ENCODE data around the gene ACTN1. TPM values are rescaled to one million over a fixed set of nuclear protein-coding genes. Genes with fewer than 3 reads are reported as not detected.

The ACTN1 gene
- polyA plus RNA-seq, 3 donors, result 41.4 to 75.0 (median 69.4) TPM

GRCh38 chr14:68922886-68923285, 56.2 kb downstream of the ACTN1 start:
- WGBS (ENCODE audit: insufficient coverage), result 80% methylated on average over 5 of the region's 7 CpGs
- peaks cover 56 to 66% of the 10 kb centered on the region in 2 donors for H3K36me3 Mint-ChIP-seq

DNA sequence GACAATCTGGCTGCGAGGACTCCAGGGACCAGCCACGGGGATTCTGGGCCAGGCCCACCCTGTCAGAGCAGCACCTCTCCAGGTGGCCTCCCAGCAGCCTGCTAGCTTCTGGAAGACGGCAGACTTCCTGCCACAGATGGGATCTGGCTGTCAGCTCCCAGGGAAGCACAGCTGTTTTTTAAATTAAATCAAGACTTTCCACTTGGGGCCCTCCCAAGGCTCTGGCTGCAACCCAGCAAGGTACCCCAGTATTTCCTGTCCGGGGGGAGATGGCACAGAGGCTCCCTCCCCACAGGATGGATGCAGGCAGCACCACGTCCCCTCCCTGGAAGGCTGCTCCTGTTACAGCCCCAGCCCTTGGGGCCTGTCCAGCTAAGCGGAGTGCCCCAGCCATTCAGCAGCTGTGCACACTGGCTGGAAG, 56.9 kb downstream of the ACTN1 start:
- Histone ChIP-seq H4K20me1 (ENCODE audit: insufficient read depth, low read length) (no peaks in the 10 kb centered on the region), H3K27ac (ENCODE audit: low read depth in 1 of 2, low read length in 2 of 2) (peak overlapping the region in 1 of 2 donors; percentile 75), H3K4me1 (ENCODE audit: control insufficient read depth in 1 of 2, insufficient read depth in 2 of 2, low read length in 2 of 2) (peaks cover 33 to 54% of the 10 kb centered on the region in 2 donors), H3K9me3 (replicated peaks in 1 of 2; ENCODE audit: control insufficient read depth in 1 of 2, insufficient read depth in 1 of 2, low read length in 2 of 2) (peaks cover 7 to 13% of the 10 kb centered on the region in 2 donors), H3K36me3 (replicated peaks in 1 of 2; ENCODE audit: control insufficient read depth in 1 of 2, insufficient read depth in 2 of 2, low read length in 2 of 2) (peaks cover 24 to 59% of the 10 kb centered on the region in 2 donors), H3K79me2 (ENCODE audit: insufficient read depth, low read length) (peaks cover 89% of the 10 kb centered on the region), H3K4me2 (replicated peaks; ENCODE audit: extremely low read depth, low read length, poor library complexity, severe bottlenecking) (no peak overlapping the region), H3K4me3 (replicated peaks in 1 of 3; ENCODE audit: low read depth in 2 of 3, low read length in 3 of 3) (no peak overlapping the region), H3K27me3 (ENCODE audit: control insufficient read depth in 2 of 2, insufficient read depth in 2 of 2, low read length in 2 of 2) (no peaks in the 10 kb centered on the region), H3K9ac (ENCODE audit: insufficient read depth, low read length, poor library complexity, severe bottlenecking) (no peak overlapping the region), H2AFZ (ENCODE audit: insufficient read depth, low read depth, low read length, poor library complexity, severe bottlenecking) (no peak overlapping the region)
- Mint-ChIP-seq H3K36me3 (peaks cover 61 to 70% of the 10 kb centered on the region in 2 donors), H3K27me3 (ENCODE audit: low read depth in 3 of 3) (no peaks in the 10 kb centered on the region), H3K27ac (peak overlapping the region in 2 of 7 donors; percentile 31 to 58), H3K4me1 (peaks cover 61% of the 10 kb centered on the region), H3K9me3 (peaks cover 4 to 20% (median 9%) of the 10 kb centered on the region in 7 donors), H3K4me3 (no peak overlapping the region)
- TF ChIP-seq, protein P1, sequence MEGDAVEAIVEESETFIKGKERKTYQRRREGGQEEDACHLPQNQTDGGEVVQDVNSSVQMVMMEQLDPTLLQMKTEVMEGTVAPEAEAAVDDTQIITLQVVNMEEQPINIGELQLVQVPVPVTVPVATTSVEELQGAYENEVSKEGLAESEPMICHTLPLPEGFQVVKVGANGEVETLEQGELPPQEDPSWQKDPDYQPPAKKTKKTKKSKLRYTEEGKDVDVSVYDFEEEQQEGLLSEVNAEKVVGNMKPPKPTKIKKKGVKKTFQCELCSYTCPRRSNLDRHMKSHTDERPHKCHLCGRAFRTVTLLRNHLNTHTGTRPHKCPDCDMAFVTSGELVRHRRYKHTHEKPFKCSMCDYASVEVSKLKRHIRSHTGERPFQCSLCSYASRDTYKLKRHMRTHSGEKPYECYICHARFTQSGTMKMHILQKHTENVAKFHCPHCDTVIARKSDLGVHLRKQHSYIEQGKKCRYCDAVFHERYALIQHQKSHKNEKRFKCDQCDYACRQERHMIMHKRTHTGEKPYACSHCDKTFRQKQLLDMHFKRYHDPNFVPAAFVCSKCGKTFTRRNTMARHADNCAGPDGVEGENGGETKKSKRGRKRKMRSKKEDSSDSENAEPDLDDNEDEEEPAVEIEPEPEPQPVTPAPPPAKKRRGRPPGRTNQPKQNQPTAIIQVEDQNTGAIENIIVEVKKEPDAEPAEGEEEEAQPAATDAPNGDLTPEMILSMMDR (IDR thresholded peaks at IDR 0.05), result no peak
- DNase-seq, result no peak
- intact Hi-C loops (cut with micrococcal nuclease), result loop anchor here in 1 of 2 donors (5.0 to 10.0 kb wide), 2 partner anchors 35 to 237 kb away; no protein-coding TSS in a partner anchor
- 75% methylated on average over 4 of the region's 6 CpGs for WGBS (ENCODE audit: insufficient coverage)

More at GRCh38 chr14:68922886-68923285, 56.2 kb downstream of the ACTN1 start:
- Histone ChIP-seq H2AFZ (ENCODE audit: insufficient read depth, low read depth, low read length, poor library complexity, severe bottlenecking) (no peak overlapping the region), H4K20me1 (ENCODE audit: insufficient read depth, low read length) (no peaks in the 10 kb centered on the region), H3K4me1 (ENCODE audit: control insufficient read depth in 1 of 2, insufficient read depth in 2 of 2, low read length in 2 of 2) (peaks cover 40 to 60% of the 10 kb centered on the region in 2 donors), H3K79me2 (ENCODE audit: insufficient read depth, low read length) (peaks cover 91% of the 10 kb centered on the region), H3K9ac (ENCODE audit: insufficient read depth, low read length, poor library complexity, severe bottlenecking) (no peak overlapping the region), H3K27me3 (ENCODE audit: control insufficient read depth in 2 of 2, insufficient read depth in 2 of 2, low read length in 2 of 2) (no peaks in the 10 kb centered on the region), H3K9me3 (replicated peaks in 1 of 2; ENCODE audit: control insufficient read depth in 1 of 2, insufficient read depth in 1 of 2, low read length in 2 of 2) (peaks cover 7 to 13% of the 10 kb centered on the region in 2 donors), H3K36me3 (replicated peaks in 1 of 2; ENCODE audit: control insufficient read depth in 1 of 2, insufficient read depth in 2 of 2, low read length in 2 of 2) (peaks cover 20 to 53% of the 10 kb centered on the region in 2 donors), H3K4me2 (replicated peaks; ENCODE audit: extremely low read depth, low read length, poor library complexity, severe bottlenecking) (no peak overlapping the region), H3K4me3 (replicated peaks in 1 of 3; ENCODE audit: low read depth in 2 of 3, low read length in 3 of 3) (no peak overlapping the region), H3K27ac (ENCODE audit: low read depth in 1 of 2, low read length in 2 of 2) (peak overlapping the region in 1 of 2 donors; percentile 75)
- Mint-ChIP-seq H3K27ac (peak overlapping the region in 5 of 7 donors; percentile 23 to 96 (median 85)), H3K4me1 (peaks cover 67% of the 10 kb centered on the region), H3K9me3 (peaks cover 4 to 20% (median 9%) of the 10 kb centered on the region in 7 donors), H3K27me3 (ENCODE audit: low read depth in 3 of 3) (no peaks in the 10 kb centered on the region), H3K4me3 (no peak overlapping the region)
- no peak for DNase-seq
- intact Hi-C loops (cut with micrococcal nuclease), result loop anchor here in 1 of 2 donors (5.0 to 10.0 kb wide), 2 partner anchors 34 to 238 kb away; no protein-coding TSS in a partner anchor
- TF ChIP-seq, protein P1 (IDR thresholded peaks at IDR 0.05), result no peak

All from CD14-positive monocyte (primary cell).